Measurements from ENCODE around the gene CER1. TPM values are rescaled to one million over a fixed set of nuclear protein-coding genes. Genes with fewer than 3 reads are reported as not detected.

CER1 gene
- total and polyA plus RNA-seq, 3 donors from 2014 or later, result 0.25 to 0.47 TPM; not detected in 1

DNA sequence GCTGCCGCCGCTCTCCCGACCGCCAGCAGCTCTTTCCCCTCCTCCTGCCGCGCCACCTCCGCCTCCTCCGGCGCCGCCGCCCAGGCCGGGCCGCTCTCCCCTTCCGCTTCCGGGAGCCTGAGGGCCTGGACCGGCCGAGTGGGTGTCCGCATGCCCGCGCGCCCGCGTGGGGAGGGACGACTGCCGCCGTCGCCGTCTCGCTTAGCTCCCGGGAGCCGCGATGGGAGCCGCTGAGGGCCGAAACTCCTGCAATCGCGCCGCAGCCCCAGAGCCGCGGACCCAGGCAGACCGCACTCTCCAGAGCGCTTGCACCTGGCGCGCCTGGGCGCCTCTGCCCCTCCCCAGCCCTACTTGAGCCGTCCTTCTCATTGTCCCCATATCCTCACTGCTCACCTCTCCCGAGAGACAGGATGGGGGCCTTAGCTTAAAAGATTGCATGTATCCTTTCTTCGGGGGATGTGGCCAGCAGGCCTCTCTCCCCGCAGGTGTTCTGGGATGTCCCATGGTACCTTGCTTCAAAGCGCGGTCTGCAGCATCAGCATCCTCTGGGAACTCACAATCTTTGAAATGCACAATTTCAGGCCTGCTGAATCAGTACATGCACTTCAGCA lies 29.2 kb downstream of the CER1 start, which contains the start of gene ZDHHC21:
ZDHHC21 (minus strand) TSS at position 182 of the 611 bp plus-strand sequence. CDS start 19,092 bp downstream, outside the sequence.
- WGBS, 2 donors, result 1 to 6% methylated on average over 7 to 50 of the region's 50 CpGs
- peak within 1 kb of the TSS; percentile 82 to 83 for H3K4me3 ChIP-seq
- no peaks in the 10 kb centered on the region for H3K9me3 ChIP-seq
- H3K27me3 ChIP-seq, result no peaks in the 10 kb centered on the region
- TF ChIP-seq, protein P1, sequence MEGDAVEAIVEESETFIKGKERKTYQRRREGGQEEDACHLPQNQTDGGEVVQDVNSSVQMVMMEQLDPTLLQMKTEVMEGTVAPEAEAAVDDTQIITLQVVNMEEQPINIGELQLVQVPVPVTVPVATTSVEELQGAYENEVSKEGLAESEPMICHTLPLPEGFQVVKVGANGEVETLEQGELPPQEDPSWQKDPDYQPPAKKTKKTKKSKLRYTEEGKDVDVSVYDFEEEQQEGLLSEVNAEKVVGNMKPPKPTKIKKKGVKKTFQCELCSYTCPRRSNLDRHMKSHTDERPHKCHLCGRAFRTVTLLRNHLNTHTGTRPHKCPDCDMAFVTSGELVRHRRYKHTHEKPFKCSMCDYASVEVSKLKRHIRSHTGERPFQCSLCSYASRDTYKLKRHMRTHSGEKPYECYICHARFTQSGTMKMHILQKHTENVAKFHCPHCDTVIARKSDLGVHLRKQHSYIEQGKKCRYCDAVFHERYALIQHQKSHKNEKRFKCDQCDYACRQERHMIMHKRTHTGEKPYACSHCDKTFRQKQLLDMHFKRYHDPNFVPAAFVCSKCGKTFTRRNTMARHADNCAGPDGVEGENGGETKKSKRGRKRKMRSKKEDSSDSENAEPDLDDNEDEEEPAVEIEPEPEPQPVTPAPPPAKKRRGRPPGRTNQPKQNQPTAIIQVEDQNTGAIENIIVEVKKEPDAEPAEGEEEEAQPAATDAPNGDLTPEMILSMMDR (IDR thresholded peaks at IDR 0.05), result no peak
- TF ChIP-seq POLR2A (IDR thresholded peaks at IDR 0.05), result no peak
- peak within 1 kb of the TSS; percentile 50 to 68 for H3K27ac ChIP-seq
- H3K36me3 ChIP-seq (ENCODE audit: low read depth, missing control alignments), result no peaks in the 10 kb centered on the region
- peak; percentile 85 for DNase-seq
- intact Hi-C loops (cut with DNase I; ENCODE audit: low total_unique reads), result no loop called here
- H3K4me1 ChIP-seq, result no peaks in the 10 kb centered on the region

DNA sequence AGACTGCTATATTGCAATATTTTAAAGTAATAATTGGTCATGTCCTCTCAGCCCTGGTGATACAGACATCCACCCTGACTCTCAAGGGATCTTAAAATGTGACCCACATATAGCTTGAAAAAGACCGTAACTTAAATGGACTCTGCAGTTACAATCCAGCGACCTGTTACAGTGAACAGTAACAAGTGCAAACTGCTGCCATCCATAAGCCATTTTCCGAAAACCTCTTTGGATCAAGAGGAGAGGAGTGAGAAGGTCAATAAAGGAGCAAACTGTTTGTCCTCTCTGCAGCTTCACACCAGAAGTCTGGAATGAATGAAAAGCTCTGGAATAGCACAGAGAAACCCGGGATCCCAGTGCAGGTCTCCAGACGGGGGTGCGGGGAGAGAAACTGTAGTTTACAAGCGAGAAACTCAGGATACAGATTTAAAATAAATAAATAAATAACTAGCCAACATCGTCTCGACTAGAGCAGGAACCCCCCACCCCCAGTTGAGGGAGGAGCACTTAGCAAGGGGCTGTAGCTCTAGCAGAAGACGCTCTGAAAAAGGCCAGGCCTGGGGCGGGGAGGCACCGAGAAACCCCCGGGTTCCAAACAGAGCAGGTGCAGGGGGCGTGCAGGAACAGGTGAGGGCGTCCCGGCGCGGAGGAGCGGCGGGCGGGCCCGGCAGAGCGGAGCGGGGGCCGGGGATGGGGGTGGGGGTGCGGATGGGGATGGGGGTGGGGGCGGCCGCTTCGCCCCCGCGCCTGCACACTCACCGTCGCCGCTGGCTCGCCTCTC lies 29.9 kb downstream of the CER1 start:
- WGBS, 2 donors, result 1 to 4% methylated on average over 10 to 35 of the region's 35 CpGs
- no peaks in the 10 kb centered on the region for H3K9me3 ChIP-seq
- no peaks in the 10 kb centered on the region for H3K36me3 ChIP-seq (ENCODE audit: low read depth, missing control alignments)
- no peaks in the 10 kb centered on the region for H3K4me1 ChIP-seq
- intact Hi-C loops (cut with DNase I; ENCODE audit: low total_unique reads), result no loop called here
- no peaks in the 10 kb centered on the region for H3K27me3 ChIP-seq
- TF ChIP-seq, protein P1 (IDR thresholded peaks at IDR 0.05), result no peak
- TF ChIP-seq POLR2A (IDR thresholded peaks at IDR 0.05), result no peak
- peak; percentile 21 for DNase-seq
- H3K27ac ChIP-seq, result peak overlapping the region; percentile 50 to 68
- peak overlapping the region; percentile 82 to 83 for H3K4me3 ChIP-seq

DNA sequence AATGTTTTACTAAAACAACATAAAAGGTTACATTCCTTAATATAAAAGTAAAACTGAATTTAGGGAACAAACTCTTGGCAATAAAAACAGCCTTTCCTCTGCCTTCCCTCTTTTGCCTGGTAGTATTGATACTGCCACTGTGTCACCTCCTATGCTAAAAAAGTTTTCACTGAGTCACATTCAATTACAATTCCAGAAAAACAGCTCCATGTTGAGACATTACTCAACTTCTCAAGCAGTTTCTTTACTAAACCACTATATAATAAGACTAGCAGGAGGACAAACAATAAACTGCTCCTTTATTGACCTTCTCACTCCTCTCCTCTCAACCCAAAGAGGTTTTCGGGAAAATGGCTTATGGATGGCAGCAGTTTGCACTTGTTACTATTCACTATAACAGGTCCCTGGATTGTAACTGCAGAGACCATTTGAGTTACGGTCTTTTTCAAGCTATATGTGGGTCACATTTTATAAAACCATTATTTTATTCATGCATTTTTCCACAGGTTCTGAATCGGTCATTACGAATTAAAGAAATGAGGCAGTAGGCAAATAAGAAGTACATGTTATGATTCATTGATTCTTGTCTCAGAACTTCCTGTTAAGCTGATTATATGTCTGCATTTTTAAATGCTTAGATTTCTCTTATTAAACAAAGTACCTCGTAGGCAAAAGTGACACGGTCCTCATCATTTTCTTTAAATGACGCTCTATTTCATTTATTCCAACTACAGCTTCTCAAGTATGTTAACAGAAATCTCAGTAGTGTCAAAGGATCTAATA lies 31.4 kb downstream of the CER1 start:
- Histone ChIP-seq H3K4me1 (no peaks in the 10 kb centered on the region), H3K4me3 (no peak overlapping the region), H3K27me3 (no peaks in the 10 kb centered on the region), H3K27ac (no peak overlapping the region), H3K9me3 (no peaks in the 10 kb centered on the region), H3K36me3 (ENCODE audit: low read depth, missing control alignments) (no peaks in the 10 kb centered on the region)
- no peak for DNase-seq
- WGBS, 2 donors, result 71 to 82% methylated on average over 7 of the region's 7 CpGs
- intact Hi-C loops (cut with DNase I; ENCODE audit: low total_unique reads), result no loop called here
- TF ChIP-seq POLR2A (IDR thresholded peaks at IDR 0.05), result no peak
- TF ChIP-seq, protein P1 (IDR thresholded peaks at IDR 0.05), result no peak

DNA sequence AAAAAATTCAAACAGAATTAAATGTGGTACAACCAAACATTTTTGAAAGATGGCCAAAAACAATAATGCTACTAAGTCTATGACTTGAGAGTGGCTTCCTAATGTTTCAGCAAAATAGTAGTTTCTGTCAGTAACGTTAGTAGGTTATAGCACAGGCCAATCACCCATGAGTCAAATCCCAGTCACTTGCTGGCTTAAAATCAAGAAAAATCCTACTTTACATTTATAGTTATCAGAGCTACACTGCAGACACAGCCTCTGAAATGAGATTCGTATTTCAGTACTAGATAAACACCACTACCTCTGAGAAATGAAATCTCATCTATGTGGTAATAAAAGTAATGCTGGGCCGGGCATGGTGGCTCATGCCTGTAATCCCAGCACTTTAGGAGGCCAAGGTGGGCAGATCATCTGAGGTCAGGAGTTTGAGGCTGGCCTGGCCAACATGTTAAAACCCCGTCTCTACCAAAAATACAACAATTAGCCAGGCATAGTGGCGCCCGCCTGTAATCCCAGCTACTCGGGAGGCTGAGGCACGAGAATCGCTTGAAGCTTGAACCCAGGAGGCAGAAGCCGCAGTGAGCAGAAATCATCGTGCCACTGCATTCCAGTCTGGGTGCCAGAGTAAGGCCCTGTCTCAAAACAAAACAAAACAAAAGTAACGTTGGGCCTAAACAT lies 35.4 kb downstream of the CER1 start:
- H3K27ac ChIP-seq, result no peak overlapping the region
- TF ChIP-seq, protein P1 (IDR thresholded peaks at IDR 0.05), result no peak
- intact Hi-C loops (cut with DNase I; ENCODE audit: low total_unique reads), result no loop called here

More for the DNA sequence above, 35.4 kb downstream of the CER1 start:
- H3K36me3 ChIP-seq (ENCODE audit: low read depth, missing control alignments), result no peaks in the 10 kb centered on the region
- no peaks in the 10 kb centered on the region for H3K27me3 ChIP-seq
- no peak for DNase-seq
- WGBS, 2 donors, result 86 to 92% methylated on average over 12 of the region's 12 CpGs
- no peaks in the 10 kb centered on the region for H3K4me1 ChIP-seq
- no peak overlapping the region for H3K4me3 ChIP-seq
- H3K9me3 ChIP-seq, result no peaks in the 10 kb centered on the region

All from testis (tissue), 3 donors.